Stimulated activated CD8-positive, alpha-beta memory T cell treated with anti-CD3 and anti-CD28 coated beads, Interleukin-4, amount 100 ng/mL, for 24 hours (primary cell): ENCODE data around the gene LARP4.
"Not testable (repeated sequence)": the region's sequence is repeated elsewhere in the genome, so short reads cannot be mapped to it uniquely, and the experiment has no call there.

Experiments
- DNase-seq: peaks from one replicate; pipeline ENCODE4 v3.0.0-alpha.2; 2020; ENCODE audit warnings: low read depth

LARP4 gene

DNA sequence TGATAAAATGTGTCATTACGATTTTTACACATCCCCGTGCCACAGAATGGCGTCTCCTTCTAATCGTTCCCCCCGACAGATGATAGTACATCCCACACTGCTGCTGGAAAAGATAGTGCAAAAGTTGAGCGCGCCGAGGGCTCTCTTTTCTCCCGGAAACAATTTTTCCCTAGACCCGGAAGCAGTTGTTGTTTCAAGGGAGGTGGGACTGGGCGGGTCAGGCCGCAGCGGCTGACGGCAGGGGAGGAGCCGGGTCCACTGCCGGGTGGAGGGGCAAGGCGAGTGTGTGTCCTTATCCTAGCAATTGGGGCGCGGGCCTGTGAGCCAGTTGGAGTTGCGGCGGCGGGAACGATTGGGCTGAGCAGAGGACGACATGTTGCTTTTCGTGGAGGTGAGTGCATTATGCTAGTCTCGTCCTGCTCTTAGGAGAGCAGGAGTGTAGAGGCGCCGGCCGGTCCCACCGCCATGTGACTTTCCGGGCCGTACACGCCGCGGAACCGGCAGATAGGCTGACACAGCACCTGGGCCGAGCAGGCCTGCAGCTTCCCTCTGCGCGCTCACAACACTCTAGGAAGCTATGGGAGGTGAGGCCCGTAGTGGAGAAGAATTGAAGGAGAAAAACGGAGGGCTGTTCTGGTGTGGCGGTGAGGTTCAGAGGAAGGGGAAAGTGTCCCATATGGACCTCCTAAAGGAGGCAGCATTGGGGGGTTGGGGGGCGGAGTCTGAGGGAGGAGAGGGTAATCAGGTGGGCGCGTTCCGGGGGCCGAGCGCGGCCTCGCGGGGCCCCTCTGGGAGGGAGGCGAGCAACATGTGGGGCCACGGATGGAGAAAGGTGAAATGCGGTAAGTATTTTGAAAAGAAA is at the start of gene LARP4:
LARP4 (plus strand) TSS at position 248 of the 862 bp plus-strand sequence; CDS start at position 374, 126 bp downstream.
- DNase-seq: peak; percentile 86

DNA sequence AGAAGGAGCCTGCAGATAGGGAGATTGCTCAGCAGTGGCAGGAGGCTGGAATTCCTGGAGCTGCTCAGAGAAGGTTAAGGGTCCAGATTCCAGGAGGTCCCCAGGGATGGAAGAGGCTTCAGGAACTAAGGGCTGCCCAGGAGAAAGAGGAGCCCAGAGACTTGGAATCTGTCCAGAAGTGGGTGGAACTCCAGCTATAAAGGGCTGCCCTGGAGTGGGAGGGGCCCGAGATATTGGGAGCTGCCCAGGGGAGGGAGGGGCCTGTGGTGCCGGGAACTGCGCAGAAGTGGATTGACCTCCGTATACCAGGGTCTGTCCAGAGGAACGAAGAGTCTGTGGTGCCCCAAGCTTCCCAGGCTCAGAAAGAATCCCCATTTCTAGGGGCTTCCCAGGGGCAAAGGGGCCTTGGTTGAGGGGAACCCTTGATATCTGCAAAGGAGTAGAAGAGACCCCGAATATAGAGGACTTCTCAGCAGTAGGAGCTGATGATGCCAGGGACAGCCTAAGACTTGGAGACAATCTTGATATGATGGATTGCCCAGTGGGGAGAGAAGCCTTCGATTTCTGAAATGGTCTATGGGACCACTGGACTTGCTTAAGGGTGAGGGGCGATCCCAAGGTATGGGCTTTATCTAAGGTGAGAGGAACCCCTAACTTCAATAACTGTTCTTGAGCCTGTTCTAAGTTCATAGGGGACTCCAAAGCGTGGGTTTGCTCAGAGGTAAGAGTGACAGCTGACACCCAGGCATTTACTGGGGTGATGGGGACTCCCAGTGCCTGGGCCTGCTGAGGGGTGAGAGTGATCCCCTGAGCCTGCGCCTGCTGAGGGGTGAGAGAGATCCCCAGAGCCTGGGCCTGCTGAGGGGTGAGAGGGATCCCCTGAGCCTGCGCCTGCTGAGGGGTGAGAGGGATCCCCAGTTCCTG is 49.3 kb upstream of the LARP4 start:
- DNase-seq: no peak

DNA sequence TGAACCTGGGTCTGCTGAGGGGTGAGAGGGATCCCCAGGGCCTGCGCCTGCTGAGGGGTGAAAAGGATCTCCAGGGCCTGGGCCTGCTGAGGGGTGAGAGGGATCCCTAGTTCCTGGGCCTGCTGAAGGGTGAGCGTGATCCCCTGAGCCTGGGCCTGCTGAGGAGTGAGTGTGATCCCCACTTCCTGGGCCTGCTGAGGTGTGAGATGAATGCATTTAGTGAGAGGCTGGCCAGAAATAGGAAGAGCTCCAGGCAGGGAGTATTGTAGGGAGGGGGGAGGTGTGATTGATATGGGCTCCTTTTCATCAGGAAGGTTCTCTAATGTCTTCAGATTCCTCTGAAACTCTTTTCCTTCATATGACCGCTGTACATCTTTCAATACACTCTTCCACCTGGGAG is 47.3 kb upstream of the LARP4 start:
- no peak for DNase-seq

DNA sequence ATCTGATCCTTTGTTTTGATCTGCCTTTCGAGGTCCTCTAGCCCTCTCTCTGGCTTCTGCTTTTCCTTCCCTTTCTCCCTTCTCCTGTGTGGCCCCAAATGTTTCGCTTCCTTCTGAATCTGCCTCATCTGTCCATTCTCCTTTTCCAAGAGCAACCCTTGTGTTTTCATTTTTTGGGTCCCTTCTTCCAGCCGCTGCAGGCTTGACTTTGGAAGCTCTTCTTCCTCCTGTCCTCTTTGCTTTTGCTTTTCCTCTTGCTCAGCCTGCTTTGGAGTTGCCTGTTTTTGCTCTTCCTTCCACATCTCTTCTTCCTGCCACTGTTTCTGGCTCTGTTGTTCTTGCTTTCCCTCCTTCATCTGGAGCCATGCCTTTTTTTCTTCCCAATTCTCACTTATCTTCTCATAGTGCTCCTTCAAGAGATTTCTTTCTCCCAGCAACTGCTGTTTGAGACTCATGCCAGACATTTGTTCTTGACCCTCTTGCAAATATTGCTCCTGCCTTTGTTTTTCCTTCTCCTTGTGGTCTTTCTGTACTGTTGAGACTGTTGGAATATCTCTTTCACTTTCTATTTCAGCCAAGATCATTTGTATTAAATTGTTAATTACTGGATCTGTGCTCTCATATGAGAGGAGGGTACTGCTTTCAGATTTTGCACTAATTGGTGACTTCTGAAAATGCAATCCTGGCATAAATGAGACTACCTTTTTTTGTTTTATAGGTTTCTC is 46.7 kb upstream of the LARP4 start:
- DNase-seq: no peak

DNA sequence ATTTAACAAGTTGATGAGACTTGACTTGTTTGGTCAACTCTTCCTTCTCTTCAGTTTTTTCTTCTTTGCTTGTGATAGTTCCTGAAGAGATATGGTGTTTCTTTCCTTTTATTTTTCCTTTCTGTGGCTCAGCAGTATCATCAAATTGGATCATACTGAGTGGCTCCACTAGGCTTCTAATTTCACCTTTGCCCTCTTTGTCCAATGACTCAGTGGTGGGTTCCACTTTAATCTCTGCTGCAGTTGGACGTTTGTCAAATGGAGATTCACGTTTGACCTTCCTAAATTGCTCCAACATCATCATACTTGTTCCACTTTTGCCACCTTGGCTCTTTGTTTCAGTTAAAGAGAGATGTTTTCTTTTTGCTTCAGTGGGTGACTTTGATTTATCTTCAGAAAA is 45.8 kb upstream of the LARP4 start:
- no peak for DNase-seq

DNA sequence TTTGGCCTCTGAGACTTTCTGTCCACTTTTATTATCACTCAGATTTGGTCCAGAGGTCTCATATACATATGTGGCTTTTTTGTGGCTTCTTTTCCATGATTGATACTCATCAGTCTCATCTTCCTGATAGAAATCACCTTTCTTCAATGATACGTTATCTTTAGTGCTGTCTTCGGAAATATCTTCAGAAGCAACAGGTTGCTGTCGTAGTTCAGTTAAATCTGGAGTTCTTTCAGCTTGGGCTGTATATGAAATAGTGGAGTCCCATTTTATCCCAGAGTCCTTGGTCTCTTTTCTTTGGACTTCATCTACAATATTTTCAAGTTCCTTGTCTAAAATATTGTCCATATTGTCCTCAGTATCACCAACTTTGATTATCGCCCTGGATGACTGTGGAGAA is 45.3 kb upstream of the LARP4 start:
- DNase-seq: no peak

DNA sequence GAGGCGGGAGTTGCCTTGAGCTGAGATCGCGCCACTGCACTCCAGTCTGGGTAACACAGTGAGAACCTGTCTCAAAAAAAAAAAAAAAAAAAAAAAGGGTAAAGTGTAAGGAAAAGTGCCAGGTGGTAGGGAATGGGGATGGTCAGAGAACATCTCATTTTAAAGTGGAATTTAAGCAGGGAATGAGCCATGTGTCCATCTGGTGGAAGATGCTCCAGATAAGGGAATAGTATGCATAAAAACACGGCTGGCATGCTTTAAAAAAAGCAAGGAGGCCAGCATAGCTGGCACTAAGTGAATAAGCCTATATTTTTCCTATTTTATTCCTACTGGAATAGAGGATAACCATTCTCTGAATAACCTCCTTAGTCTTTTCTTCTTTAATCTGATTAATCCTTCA is 38.0 kb upstream of the LARP4 start:
- no peak for DNase-seq

DNA sequence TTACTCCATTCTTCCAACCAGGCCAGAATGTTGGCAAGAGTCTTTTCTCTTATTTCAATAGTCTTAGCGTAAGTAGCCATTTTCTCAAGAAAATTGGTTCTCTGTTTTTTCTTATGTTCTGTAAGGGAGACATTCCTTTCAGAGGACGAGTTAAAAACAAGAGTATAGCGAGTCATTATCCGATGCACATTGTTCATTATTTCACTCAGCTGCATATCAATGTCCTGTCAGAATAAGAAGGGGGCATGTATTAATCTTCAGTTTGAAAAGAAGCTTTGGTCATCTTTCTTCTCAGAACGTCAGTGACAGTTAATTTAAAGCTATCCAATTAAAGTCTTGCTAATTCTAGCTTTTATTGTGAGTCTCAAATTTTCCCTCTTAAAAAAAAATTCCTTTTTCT is 37.5 kb upstream of the LARP4 start:
- no peak for DNase-seq

DNA sequence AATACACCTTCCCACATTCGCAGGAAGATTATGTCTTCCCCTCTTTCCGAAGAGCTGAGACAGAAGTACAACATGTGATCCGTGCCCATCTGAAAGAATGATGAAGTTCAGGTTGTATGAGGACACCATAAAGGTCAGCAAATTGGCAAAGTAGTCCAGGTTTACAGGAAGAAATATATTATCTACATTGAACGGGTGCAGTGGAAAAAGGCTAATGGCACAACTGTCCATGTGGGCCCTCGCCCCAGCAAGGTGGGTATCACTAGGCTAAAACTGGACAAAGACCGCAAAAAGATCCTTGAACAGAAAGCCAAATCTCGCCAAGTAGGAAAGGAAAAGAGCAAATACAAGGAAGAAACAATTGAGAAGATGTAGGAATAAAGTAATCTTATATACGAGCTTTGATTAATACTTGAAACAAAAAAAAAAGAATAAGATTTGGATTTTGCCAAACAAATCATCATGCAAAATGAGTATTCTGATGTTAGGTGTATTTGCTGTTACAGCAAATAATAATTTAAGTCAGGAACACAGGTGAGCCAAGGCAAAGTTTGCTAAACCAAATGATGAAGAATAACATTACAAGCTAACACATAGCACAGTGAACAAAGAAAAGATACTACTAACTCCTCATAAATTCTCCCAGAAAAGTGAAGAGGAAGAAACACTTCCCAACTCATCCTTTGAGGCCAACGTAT is 34.8 kb upstream of the LARP4 start:
- DNase-seq: no peak

DNA sequence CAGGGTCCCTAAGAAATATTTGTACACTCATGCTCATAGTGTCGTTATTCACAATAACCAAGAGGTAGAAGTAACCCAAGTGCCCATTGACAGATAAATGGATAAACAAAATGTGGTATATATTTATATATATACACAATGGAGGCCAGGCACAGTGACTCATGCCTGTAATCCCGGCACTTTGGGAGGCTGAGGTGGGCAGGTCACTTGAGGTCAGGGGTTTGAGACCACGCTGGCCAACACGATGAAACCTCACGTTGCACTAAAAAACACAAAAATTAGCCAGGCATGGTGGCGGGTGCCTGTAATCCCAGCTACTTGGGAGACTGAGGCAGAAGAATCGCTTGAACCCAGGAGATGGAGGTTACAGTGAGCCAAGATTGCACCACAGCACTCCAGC is 30.0 kb upstream of the LARP4 start:
- DNase-seq: not testable (repeated sequence)

DNA sequence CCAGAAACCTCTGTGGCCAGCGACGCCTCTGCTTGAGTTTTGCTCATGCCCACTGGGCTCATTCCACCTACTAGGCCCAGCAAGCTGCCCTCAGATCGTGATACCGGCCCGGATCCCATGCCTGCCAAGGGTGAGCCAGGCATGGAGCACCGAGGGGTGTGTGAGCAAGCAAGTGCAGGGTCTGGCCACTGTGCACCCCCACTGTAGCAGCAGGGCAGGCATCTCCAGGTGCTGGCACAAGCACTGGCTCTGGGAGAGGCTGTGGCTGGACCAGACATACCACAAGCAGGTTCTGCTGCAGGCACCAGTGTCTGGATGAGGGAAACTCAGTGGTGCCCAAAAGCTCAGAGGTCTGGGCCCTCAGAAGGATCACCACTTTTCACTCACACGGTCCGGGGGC is 24.9 kb upstream of the LARP4 start:
- DNase-seq: no peak

DNA sequence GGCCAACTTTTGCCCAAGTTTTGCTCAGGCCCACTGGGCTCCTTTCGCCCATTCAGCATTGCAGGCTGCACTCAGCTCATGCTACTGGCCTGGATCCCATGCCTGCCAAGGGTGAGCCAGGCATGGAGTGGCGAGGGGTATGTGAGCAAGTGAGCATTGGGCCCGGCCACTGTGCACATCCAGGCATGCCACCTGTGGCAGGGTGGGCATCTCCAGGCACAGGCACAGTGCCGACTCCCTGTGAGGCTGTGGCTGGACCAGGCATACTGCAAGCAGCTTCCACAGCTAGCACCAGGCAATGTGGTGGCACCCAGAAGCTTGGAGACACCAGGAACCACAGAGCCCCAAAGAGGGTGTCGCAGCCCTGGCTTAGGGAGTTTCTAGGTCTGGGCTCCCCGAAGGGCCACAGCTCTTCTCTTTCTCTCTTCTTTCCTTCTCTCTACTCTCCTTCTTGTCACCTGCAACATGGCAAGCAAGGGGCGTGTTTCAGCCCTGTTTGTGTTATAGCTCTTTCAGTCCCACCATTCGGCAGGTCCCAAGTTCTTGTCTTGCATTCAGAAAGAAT is 19.8 kb upstream of the LARP4 start:
- no peak for DNase-seq

DNA sequence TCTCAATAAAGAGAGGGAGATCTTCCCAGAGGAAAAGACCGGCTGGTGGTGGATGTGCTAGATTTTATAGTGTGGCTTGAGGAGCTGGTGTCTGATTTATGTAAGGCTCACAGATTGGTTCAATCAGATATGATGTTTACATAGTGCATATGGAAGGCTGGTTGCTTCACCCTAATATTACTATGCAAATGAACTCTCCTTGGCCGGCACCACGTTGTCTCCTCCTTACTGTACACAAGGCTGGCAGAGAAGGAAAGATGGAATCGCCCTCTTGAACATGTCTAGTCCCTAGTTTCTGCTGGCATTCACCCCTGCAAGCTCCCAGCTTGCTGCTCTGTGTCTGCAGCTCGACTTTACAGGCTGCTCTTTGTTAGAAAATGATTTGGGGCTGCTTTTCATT is 13.2 kb upstream of the LARP4 start:
- DNase-seq: no peak

DNA sequence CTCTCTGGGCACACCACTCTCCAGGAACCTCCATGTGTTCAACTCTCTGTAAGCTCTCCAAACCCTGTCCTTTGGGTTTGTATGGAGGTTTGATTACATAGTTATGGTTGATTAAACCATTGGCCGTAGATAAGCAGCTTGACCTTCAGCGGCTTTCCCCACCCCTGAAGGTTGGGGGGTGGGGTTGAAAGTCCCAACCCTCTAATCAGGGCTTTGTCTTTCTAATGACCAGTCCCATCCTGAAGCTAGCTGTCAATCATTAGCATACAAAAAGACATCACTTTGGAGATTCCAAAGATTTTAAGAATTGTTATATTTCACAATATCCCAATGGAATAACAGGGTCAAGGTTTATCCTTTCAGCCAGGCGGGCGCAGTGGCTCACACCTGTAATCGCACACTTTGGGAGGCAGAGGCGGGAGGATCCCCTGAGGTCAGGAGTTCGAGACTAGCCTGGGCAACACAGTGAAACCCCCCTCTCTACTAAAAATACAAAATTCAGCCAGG is 12.7 kb upstream of the LARP4 start:
- DNase-seq: no peak

DNA sequence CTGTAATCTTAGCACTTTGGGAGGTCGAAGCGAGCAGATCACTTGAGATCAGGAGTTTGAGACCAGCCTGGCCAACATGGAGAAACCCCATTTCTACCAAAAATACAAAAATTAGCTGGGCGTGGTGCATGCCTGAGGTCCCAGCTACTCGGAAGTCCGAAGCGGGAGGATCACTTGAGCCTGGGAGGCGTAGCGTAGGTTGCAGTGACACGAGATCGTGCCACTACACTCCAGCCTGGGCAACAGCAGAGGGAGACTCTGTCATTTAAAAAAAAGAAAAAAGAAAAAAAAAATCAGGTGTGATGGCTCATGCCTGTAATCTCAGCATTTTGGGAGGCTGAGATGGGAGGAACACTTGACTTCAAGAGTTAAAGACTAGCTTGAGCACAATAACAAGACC is 11.9 kb upstream of the LARP4 start:
- DNase-seq: not testable (repeated sequence)

DNA sequence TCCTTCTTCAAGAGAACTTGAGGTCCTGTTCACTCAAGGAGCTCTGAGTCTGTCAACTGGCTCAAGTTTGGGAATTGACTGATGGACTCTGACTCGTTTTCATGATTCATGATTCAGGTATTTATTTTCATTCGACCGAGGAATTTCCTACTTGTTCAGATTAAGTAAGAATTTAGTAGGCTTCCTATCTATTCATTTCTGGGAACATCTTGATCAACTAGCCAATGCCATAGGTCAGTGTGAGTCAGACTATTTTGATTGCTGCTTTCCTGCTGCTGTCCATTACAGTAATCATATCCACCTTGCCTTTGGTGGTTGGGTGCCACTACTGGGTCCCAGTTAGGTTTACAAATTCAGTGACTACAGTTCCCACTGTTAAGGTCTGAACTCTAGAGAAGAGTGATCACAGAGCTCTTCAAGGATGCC is 10.4 kb upstream of the LARP4 start:
- DNase-seq: no peak

DNA sequence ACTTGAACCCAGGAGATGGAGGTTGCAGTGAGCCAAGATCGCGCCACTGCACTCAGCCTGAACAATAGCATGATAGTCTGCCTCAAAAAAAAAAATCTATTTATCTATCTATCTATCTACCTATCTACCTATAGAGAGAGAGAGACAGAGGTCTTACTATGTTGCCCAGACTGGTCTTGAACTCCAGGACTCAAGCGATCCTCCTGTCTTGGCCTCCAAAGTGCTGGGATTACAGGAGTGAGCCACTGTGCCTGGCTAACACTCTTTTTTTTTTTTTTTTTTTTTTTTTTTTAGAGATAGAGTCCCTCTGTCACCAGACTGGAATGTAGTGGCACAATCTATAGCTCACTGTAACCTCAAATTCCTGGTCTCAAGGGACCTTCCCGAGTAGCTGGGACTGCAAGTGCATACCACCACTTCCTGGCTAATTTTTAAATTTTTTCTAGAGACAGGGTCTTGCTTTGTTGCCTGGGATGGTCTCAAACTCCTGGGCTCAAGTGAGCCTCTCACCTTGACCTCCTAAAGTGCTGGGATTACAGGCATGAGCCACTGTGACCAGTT is 6.1 kb upstream of the LARP4 start:
- DNase-seq: no peak

DNA sequence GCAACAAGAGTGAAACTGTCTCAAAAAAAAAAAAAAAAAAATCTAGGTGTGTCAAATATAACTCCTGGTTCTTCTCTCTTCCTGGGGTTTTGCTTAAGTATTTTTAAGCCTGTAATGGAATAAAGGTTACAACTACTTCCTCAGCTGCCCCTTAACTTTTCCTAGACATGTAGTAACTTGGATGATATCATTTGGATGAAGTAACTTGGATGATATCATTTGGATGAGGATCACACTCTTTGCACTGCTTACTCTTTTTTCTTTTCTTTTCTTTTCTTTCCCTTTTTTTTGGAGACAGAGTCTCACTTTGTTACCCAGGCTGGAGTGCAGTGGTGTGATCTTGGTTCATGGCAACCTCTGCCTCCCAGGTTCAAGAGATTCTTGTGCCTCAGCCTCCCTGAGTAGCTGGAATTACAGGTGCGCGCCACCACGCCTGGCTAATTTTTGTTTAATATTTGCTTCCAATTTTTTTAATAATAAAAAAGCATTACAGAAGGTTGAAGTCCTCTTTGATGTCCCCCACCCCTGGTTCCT is 3.5 kb upstream of the LARP4 start:
- no peak for DNase-seq

DNA sequence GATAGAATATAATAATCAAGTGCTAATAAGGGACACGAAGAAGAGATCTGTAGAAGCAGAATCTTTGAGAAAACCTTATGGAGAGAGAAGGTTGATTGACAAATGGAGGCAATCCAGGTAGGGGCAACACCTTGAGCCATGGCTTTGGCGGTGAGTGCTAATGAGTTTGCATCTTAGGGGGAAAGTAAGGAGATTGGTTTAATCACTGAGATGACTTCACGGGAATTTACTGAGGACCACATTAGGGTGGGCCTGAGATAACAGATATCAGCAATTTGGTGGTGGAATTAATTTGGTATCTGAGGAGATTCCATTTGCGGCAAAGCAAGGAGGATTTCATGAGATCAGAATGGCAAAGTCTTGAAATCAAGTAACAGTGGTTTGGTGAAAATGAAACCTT is 1.8 kb upstream of the LARP4 start:
- DNase-seq: no peak

DNA sequence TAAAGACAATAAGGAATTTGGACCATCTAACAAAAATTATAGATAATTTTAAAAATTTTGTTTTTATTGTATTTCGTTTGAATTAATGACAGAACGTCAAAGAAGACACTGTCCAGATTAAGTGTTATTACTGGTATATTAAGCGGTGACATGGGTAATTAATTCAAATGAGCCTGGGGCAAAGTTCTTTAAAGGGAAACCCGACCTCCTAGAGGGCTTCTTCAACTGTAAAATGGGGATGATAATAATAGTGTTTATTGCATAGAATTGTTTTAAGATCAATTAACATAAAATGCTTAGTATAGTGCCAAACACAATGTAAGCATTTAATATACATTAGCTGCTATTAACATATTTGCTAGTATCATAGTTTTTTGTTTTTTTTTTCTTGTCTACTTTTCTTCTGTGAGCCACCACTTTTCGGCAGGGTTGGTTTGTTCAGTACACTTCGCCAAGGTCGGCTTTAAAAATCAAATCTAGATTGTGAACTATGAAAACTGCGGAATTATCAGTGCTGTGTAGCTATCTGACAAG is 514 bp upstream of the LARP4 start:
- no peak for DNase-seq
